ENCODE results near the gene ZSCAN18. TPM values are rescaled to one million over a fixed set of nuclear protein-coding genes. Genes with fewer than 3 reads are reported as not detected.

Gene ZSCAN18
- total and polyA plus RNA-seq, 2 of the 13 experiments (the other 11 are each of a cell fraction or from before 2014, with no cell fraction given), result not detected

- intact Hi-C loops (cut with micrococcal nuclease; ENCODE audit: unreplicated experiment) (no loop called here), in situ Hi-C loops (cut with HindIII; ENCODE audit: extremely low pct_ligation_motif_present, low pct_unique_long_range_greater_than_20kb) (no loop called here)
- Histone ChIP-seq H3K27ac (ENCODE audit: extremely low read length, insufficient read depth, low read length) (no peak overlapping the region), H3K4me3 (replicated peaks in 1 of 3; ENCODE audit: insufficient read depth in 1 of 3, low read depth in 2 of 3, low read length in 3 of 3) (no peak overlapping the region), H3K9me3 (ENCODE audit: low read length) (peaks cover 87% of the 10 kb centered on the region), H4K20me1 (ENCODE audit: insufficient read depth, low read length) (no peaks in the 10 kb centered on the region), H3K9ac (ENCODE audit: insufficient read depth, low read depth, low read length) (no peak overlapping the region), H3K4me1 (ENCODE audit: insufficient read depth, low read length) (no peaks in the 10 kb centered on the region), H2AFZ (ENCODE audit: low read length) (no peak overlapping the region), H3K79me2 (ENCODE audit: insufficient read depth, low read length) (no peaks in the 10 kb centered on the region), H3K27me3 (ENCODE audit: control insufficient read depth in 1 of 2, insufficient read depth in 2 of 2, low read length in 2 of 2) (no peaks in the 10 kb centered on the region), H3K4me2 (ENCODE audit: low read depth, low read length) (no peak overlapping the region), H3K36me3 (replicated peaks in 1 of 2; ENCODE audit: control insufficient read depth in 1 of 2, insufficient read depth in 2 of 2, low read length in 2 of 2) (no peaks in the 10 kb centered on the region)
- TF ChIP-seq, protein P1, sequence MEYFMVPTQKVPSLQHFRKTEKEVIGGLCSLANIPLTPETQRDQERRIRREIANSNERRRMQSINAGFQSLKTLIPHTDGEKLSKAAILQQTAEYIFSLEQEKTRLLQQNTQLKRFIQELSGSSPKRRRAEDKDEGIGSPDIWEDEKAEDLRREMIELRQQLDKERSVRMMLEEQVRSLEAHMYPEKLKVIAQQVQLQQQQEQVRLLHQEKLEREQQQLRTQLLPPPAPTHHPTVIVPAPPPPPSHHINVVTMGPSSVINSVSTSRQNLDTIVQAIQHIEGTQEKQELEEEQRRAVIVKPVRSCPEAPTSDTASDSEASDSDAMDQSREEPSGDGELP (IDR thresholded peaks at IDR 0.05; ENCODE audit: borderline replicate concordance, low read depth), result no peak
- no peak for TF ChIP-seq TAF1 (CRISPR knock-in tag; IDR thresholded peaks at IDR 0.05)
- no peak for TF ChIP-seq ZSCAN31 (CRISPR knock-in tag; IDR thresholded peaks at IDR 0.05; ENCODE audit: low read depth)
- TF ChIP-seq ZBTB25 (CRISPR knock-in tag; IDR thresholded peaks at IDR 0.05), result no peak
- TF ChIP-seq NFYC (CRISPR knock-in tag; IDR thresholded peaks at IDR 0.05), result no peak
- no peak for TF ChIP-seq NCOA1 (CRISPR knock-in tag; IDR thresholded peaks at IDR 0.05)
- TF ChIP-seq BHLHE40 (IDR thresholded peaks at IDR 0.05; ENCODE audit: low read length), result no peak
- TF ChIP-seq, protein P2, sequence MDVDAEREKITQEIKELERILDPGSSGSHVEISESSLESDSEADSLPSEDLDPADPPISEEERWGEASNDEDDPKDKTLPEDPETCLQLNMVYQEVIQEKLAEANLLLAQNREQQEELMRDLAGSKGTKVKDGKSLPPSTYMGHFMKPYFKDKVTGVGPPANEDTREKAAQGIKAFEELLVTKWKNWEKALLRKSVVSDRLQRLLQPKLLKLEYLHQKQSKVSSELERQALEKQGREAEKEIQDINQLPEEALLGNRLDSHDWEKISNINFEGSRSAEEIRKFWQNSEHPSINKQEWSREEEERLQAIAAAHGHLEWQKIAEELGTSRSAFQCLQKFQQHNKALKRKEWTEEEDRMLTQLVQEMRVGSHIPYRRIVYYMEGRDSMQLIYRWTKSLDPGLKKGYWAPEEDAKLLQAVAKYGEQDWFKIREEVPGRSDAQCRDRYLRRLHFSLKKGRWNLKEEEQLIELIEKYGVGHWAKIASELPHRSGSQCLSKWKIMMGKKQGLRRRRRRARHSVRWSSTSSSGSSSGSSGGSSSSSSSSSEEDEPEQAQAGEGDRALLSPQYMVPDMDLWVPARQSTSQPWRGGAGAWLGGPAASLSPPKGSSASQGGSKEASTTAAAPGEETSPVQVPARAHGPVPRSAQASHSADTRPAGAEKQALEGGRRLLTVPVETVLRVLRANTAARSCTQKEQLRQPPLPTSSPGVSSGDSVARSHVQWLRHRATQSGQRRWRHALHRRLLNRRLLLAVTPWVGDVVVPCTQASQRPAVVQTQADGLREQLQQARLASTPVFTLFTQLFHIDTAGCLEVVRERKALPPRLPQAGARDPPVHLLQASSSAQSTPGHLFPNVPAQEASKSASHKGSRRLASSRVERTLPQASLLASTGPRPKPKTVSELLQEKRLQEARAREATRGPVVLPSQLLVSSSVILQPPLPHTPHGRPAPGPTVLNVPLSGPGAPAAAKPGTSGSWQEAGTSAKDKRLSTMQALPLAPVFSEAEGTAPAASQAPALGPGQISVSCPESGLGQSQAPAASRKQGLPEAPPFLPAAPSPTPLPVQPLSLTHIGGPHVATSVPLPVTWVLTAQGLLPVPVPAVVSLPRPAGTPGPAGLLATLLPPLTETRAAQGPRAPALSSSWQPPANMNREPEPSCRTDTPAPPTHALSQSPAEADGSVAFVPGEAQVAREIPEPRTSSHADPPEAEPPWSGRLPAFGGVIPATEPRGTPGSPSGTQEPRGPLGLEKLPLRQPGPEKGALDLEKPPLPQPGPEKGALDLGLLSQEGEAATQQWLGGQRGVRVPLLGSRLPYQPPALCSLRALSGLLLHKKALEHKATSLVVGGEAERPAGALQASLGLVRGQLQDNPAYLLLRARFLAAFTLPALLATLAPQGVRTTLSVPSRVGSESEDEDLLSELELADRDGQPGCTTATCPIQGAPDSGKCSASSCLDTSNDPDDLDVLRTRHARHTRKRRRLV (CRISPR knock-in tag; IDR thresholded peaks at IDR 0.05), result no peak
- TF ChIP-seq SETDB1 (CRISPR knock-in tag; IDR thresholded peaks at IDR 0.05; ENCODE audit: borderline replicate concordance), result no peak
- TF ChIP-seq, protein P3, sequence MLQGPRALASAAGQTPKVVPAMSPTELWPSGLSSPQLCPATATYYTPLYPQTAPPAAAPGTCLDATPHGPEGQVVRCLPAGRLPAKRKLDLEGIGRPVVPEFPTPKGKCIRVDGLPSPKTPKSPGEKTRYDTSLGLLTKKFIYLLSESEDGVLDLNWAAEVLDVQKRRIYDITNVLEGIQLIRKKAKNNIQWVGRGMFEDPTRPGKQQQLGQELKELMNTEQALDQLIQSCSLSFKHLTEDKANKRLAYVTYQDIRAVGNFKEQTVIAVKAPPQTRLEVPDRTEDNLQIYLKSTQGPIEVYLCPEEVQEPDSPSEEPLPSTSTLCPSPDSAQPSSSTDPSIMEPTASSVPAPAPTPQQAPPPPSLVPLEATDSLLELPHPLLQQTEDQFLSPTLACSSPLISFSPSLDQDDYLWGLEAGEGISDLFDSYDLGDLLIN (CRISPR knock-in tag; IDR thresholded peaks at IDR 0.05; ENCODE audit: borderline replicate concordance), result no peak
- TF ChIP-seq ZNF383 (CRISPR knock-in tag; IDR thresholded peaks at IDR 0.05; ENCODE audit: borderline replicate concordance), result no peak
- TF ChIP-seq CSRNP1 (CRISPR knock-in tag; IDR thresholded peaks at IDR 0.05), result no peak
- no peak for TF ChIP-seq MLX (CRISPR knock-in tag; IDR thresholded peaks at IDR 0.05)
- 31% methylated on average over 9 of the region's 10 CpGs for WGBS (ENCODE audit: low lambda C conversion rate)
- no peak for DNase-seq (ENCODE audit: low spot score)
- no peak for FAIRE-seq
- no peak for ATAC-seq
- CTCF ChIA-PET (ENCODE audit: low intra/inter-chr PET ratio, low total read pairs), result no interaction called here
- BruUV-seq (replicated peaks), result no TSS peak
- POLR2A ChIA-PET, result no interaction called here
These were observed 18.2 kb downstream of the ZSCAN18 start for GRCh38 chr19:58079792-58080191.
